Measurements from ENCODE around the gene TESK2. TPM values are rescaled to one million over a fixed set of nuclear protein-coding genes. Genes with fewer than 3 reads are reported as not detected.

TESK2 gene
- total and polyA plus RNA-seq, 4 donors = 1.8 to 8.7 (median 3.6) TPM

DNA sequence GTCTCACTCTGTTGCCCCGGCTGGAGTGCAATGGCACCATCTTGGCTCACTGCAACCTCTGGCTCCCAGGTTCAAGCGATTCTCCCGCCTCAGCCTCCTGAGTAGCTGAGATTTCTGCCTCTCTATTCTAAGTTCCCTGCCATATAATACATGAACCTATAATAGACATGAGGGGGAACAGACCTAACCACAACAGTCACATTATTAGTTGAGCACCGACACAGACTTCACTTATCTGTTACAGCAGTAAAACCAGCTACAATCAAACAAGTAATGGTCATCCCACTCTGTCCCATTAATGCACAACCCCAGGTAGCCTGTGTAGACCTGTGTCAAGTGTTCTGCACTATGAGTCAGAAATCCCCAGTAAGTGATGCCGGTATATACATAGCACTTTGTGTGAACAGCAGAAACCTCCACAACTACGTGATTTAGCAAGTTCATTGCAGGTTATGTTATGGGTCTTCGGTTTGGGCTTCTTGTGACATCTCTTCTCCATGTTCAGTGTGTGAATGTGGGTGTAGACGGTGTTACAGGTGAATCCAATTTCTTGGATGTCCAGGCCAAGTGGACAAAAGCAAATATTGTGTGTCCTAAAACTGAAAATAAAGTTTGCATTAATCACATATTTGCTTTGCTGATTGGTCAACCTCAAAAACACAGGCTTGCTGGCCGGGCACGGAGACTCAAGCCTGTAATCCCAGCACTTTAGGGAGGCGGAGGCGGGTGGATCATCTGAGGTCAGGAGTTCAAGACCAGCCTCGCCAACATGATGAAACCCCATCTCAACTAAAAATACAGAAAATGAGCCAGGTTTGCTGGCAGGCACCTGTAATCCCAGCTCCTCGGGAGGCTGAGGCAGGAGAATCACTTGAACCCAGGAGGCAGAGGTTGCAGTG, 12.7 kb upstream of the TESK2 start:
- Histone ChIP-seq H3K9ac (ENCODE audit: insufficient read depth in 1 of 2, low read length in 2 of 2) (no peak overlapping the region), H3K27ac (ENCODE audit: low read depth in 1 of 2, low read length in 1 of 2) (no peak overlapping the region), H3K9me3 (ENCODE audit: control insufficient read depth in 4 of 4, insufficient read depth in 3 of 4, low read length in 3 of 4) (no peaks in the 10 kb centered on the region), H3K4me3 (no peak overlapping the region), H3K4me1 (ENCODE audit: control insufficient read depth in 5 of 5, insufficient read depth in 5 of 5, low read length in 5 of 5) (peaks cover 0 to 15% (median 2%) of the 10 kb centered on the region in 5 donors), H3K36me3 (ENCODE audit: control insufficient read depth in 4 of 4, insufficient read depth in 4 of 4, low read length in 4 of 4) (peaks cover 0 to 9% (median 5%) of the 10 kb centered on the region in 4 donors), H3K27me3 (ENCODE audit: control insufficient read depth in 3 of 3, insufficient read depth in 3 of 3, low read length in 2 of 3) (no peaks in the 10 kb centered on the region)
- ATAC-seq (ENCODE audit: insufficient read depth, low FRiP score) = no peak
- no peak for DNase-seq
- TF ChIP-seq CTCF (IDR thresholded peaks at IDR 0.05; ENCODE audit: control extremely low read depth, extremely low read depth) = no peak
- 93 to 94% methylated on average over 14 of the region's 14 CpGs for WGBS, 2 donors

DNA sequence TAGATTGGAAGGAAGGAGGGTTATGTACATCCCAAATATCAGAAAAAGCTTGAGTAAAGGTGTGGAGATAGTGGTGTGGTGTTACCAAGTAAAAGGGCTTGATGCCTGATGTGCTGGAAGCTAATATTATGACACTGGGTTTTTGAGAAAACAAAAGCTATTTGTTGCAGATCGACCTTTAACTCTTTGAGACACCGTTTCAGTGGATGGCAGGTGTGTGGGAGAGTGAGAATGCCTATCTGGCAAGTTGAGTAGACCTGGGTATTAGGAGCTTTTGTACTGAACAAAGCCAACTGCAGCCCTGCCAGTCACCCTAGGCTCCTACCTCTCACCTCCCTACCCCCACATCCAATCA, 10.5 kb upstream of the TESK2 start:
- H3K36me3 ChIP-seq (ENCODE audit: control insufficient read depth in 4 of 4, insufficient read depth in 4 of 4, low read length in 4 of 4) = peaks cover 0 to 2% (median under 1%) of the 10 kb centered on the region in 4 donors
- no peak overlapping the region for H3K4me3 ChIP-seq
- H3K9ac ChIP-seq (ENCODE audit: insufficient read depth in 1 of 2, low read length in 2 of 2) = no peak overlapping the region
- H3K4me1 ChIP-seq (ENCODE audit: control insufficient read depth in 5 of 5, insufficient read depth in 5 of 5, low read length in 5 of 5) = peaks cover 0 to 15% (median 2%) of the 10 kb centered on the region in 5 donors
- no peak for DNase-seq
- no peak for ATAC-seq (ENCODE audit: insufficient read depth, low FRiP score)
- 80 to 96% methylated on average over 2 of the region's 2 CpGs for WGBS, 2 donors
- no peaks in the 10 kb centered on the region for H3K27me3 ChIP-seq (ENCODE audit: control insufficient read depth in 3 of 3, insufficient read depth in 3 of 3, low read length in 2 of 3)
- no peak overlapping the region for H3K27ac ChIP-seq (ENCODE audit: low read depth in 1 of 2, low read length in 1 of 2)
- no peaks in the 10 kb centered on the region for H3K9me3 ChIP-seq (ENCODE audit: control insufficient read depth in 4 of 4, insufficient read depth in 3 of 4, low read length in 3 of 4)
- TF ChIP-seq CTCF (IDR thresholded peaks at IDR 0.05; ENCODE audit: control extremely low read depth, extremely low read depth) = no peak

- Histone ChIP-seq H3K9me3 (ENCODE audit: control insufficient read depth in 4 of 4, insufficient read depth in 3 of 4, low read length in 3 of 4) (no peaks in the 10 kb centered on the region), H3K4me1 (ENCODE audit: control insufficient read depth in 5 of 5, insufficient read depth in 5 of 5, low read length in 5 of 5) (peaks cover 0 to 15% (median 2%) of the 10 kb centered on the region in 5 donors), H3K9ac (ENCODE audit: insufficient read depth in 1 of 2, low read length in 2 of 2) (peak overlapping the region in 1 of 2 donors; percentile 88), H3K27me3 (ENCODE audit: control insufficient read depth in 3 of 3, insufficient read depth in 3 of 3, low read length in 2 of 3) (no peaks in the 10 kb centered on the region), H3K4me3 (peak overlapping the region; percentile 68), H3K27ac (ENCODE audit: low read depth in 1 of 2, low read length in 1 of 2) (peak overlapping the region in 1 of 2 donors; percentile 41), H3K36me3 (ENCODE audit: control insufficient read depth in 4 of 4, insufficient read depth in 4 of 4, low read length in 4 of 4) (peaks cover 0 to 2% (median under 1%) of the 10 kb centered on the region in 4 donors)
- no peak for TF ChIP-seq CTCF (IDR thresholded peaks at IDR 0.05; ENCODE audit: control extremely low read depth, extremely low read depth)
- DNase-seq (peak in 2 of 3 donors; percentile 26 to 47), ATAC-seq (ENCODE audit: insufficient read depth, low FRiP score) (no peak)
- WGBS, 2 donors = 7 to 8% methylated on average over 7 of the region's 7 CpGs
Observed at GRCh38 chr1:45499415-45499769, 8.4 kb upstream of the TESK2 start.

All from lung (tissue), 12 donors.